VCaP (cell line): ENCODE measurements around the gene SLC16A5.

Source experiments
- H3K27ac ChIP-seq: fragments of 450-650 bp; 2 replicates; pipeline ENCODE4 v1.5.1; 2017
- TF ChIP-seq, protein P1 (sequence below): fragments of 450-650 bp; conservative IDR thresholded peaks from 2 replicates; pipeline ENCODE4 v1.5.1; 2017; ENCODE audit warnings: mild to moderate bottlenecking, moderate library complexity

Gene SLC16A5

DNA sequence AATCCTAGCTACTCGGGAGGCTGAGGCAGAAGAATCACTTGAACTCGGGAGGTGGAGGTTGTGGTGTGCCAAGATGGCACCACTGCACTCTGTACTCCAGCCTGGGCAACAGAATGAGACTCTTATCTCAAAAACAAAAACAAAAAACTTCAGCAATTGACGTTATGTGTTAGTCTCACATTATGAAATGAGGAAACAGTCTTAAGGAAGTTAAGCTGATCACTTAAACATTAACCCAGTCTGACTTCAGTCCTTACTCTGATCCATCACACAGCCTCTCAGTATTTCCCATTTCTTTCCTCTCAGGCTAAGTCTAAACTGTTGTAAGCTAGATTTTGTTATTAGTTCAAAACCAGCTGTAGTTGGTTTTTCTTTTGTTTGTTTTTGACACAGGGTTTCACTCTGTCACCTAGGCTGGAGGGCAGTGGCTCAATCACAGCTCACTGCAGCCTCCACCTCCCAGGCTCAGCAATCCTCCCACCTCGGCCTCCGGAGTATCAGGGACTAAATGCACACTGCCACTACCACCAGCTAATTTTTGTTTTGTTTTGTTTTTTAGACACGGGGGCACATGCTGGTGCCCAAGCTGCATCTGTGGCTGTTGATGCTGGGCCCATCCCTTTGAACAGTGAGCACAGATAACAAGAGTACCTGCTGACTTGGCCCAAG lies 60.3 kb downstream of the SLC16A5 start:
- H3K27ac ChIP-seq, result no peak overlapping the region
- TF ChIP-seq, protein P1, sequence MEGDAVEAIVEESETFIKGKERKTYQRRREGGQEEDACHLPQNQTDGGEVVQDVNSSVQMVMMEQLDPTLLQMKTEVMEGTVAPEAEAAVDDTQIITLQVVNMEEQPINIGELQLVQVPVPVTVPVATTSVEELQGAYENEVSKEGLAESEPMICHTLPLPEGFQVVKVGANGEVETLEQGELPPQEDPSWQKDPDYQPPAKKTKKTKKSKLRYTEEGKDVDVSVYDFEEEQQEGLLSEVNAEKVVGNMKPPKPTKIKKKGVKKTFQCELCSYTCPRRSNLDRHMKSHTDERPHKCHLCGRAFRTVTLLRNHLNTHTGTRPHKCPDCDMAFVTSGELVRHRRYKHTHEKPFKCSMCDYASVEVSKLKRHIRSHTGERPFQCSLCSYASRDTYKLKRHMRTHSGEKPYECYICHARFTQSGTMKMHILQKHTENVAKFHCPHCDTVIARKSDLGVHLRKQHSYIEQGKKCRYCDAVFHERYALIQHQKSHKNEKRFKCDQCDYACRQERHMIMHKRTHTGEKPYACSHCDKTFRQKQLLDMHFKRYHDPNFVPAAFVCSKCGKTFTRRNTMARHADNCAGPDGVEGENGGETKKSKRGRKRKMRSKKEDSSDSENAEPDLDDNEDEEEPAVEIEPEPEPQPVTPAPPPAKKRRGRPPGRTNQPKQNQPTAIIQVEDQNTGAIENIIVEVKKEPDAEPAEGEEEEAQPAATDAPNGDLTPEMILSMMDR, result no peak

DNA sequence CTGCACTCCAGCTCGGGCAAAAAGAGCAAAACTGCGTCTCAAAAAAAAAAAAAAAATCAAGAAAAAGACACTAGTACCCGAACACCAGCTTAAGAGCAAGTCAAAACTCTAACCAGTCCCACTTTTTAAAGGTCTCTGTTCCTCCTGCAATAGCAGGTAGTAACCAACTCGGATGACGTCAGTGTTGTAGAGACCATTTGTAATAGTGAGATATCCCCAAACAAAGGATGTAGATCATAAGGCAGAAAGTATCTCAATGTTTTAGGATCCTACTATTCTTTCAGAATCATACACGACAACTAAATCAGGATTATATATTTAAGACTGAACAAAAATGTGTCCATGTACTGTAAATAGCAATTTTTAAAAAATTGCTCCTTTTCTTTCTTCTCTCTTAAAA lies 64.2 kb downstream of the SLC16A5 start:
- TF ChIP-seq, protein P1, result no peak
- peak overlapping the region; percentile 81 for H3K27ac ChIP-seq

DNA sequence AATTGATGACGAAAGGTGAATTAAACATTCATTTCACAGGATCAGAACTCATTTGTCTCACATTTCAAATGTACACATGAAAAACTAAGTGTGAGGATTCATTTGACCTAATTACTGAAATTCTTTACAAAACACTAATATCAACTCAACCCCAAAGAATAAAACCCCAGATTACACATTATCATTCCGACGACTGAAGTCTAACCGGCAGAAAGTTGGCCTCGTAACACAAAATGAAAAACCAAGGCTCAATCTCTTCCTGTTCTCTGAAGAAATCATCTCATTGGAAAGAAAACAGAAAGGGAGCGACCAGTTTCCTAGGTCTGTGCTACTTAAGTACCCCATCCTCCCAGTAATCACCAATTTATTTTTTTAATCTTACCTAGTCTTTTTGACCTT lies 64.8 kb downstream of the SLC16A5 start:
- H3K27ac ChIP-seq, result peak overlapping the region; percentile 81

DNA sequence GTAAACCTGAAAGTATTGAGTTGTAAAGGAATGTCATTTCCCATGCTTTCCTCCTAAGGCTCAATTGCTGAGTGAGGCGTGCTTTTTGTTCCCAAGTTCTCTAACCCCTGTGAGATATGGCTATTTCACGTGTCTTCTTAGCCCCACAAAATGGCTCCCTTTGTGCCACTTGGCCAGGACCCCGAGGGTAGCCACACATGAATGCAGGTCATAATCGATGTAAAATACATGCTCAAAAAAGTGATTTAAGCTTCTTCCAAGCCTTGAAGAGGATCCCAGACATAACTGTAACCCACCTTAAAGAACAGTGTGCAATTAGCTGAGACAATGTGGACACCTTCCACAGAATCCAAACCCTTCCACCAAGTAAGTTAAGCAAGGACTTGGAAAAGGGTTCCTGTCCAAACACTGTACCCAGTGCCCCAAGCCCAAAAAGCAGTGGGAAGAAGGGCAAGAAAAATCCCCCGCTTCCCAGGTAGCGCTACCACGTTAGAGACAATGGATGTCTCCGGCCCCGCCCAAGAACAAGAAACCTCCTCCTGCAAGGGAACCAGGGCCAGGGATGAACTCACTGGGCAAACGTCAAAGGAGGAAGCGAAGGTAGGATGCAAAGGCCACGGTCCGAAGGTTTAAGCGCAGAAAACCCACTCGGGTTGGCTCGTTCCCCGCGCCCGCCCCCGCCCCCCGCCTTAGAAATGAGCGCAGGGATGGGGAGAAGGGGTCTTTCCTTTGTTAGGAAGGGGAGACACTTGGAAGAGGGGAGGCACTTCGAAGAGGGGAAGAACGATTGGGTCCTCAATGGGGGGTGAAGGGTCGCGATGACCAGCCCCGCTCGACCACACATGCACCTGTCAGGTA lies 65.4 kb downstream of the SLC16A5 start:
- TF ChIP-seq, protein P1, result no peak
- H3K27ac ChIP-seq, result peak overlapping the region; percentile 81

More for the DNA sequence above, 64.8 kb downstream of the SLC16A5 start:
- TF ChIP-seq, protein P1, result no peak

DNA sequence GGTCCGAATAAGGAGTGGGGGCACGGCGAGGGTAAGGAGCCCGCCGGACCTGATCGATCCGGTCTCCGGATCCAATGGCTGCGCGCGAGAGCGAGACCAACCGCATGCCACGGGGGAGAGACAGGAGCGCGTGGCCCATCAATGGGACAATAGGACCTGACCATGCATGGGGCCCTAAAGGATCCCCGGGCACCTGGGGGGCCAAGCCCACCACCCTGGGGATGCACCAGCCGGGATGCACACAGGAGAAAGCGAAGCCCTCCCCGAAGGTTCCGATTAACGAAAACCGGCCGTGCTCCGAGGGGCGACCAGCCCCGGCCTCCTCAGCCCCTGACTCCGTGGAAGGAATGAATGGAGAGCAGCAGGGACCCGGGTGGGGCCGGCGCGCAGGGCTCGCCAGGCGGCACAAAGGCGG lies 66.0 kb downstream of the SLC16A5 start:
- TF ChIP-seq, protein P1, result no peak
- peak overlapping the region; percentile 81 for H3K27ac ChIP-seq

DNA sequence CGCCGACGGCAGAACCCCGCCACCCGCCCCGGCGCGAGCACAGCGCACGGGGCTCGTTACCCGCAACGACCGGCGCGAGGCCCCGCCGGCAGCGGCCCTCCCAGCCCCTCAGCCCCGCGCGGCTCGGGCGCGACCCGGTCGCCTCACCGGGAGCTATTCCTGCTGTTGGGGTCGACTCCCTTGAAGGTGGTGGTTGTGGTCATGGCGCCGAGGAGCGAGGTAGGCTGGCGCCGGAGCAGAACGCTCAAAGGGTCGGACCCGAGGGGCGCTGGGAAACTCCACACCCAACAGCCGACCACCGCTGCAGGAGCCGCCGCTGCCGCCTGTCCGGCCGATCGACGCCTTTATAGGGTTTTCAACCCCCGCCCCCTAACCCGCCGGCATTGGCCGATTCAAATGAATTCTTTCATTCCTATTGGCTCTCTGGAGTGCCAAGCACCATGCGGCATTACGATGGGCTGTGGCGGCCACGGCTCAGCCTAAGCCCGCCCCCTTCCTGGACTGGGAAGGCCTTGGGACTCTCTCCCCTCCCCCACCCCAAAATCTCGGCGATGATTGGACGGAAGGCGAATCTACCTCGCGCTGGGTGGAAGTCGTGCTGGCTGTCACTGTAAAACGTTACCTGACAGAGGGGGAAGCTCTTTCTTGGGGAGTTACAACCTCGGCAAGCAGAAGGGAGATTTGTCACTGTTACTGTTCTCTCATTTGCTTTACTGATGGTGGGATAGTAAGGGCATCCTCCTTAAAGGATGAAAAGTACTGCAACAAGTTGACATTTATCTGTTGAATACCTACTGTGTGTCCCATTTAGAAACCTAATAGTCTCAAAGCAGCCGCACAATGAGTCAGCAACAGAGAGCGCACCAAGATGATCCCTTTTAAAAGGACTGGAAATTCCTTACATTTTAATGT lies 66.7 kb downstream of the SLC16A5 start, which contains the start of gene JPT1:
TSS of gene JPT1 (minus strand) at position 318 of the 912 bp plus-strand sequence. CDS start at position 203, 115 bp downstream.
- TF ChIP-seq, protein P1, result no peak
- H3K27ac ChIP-seq, result peak within 1 kb of the TSS; percentile 81
